ENCODE measurements around the gene HBD.
"Not testable (repeated sequence)": the region's sequence is repeated elsewhere in the genome, so short reads cannot be mapped to it uniquely, and the experiment has no call there.

Gene HBD

GRCh38 chr11:5234381-5234834 is at the start of gene HBD:
TSS of gene HBD (minus strand) at chr11:5234483. CDS start at chr11:5234433, 50 bp downstream.
- DNase-seq: no peak

- DNase-seq: no peak
Observed at GRCh38 chr11:5283882-5284281, 49.6 kb upstream of the HBD start.

GRCh38 chr11:5283086-5283485 is 48.8 kb upstream of the HBD start:
- DNase-seq: no peak

- DNase-seq: no peak
Observed at GRCh38 chr11:5282628-5283027, 48.3 kb upstream of the HBD start.

- DNase-seq: no peak
Observed at GRCh38 chr11:5281596-5281995, 47.3 kb upstream of the HBD start.

GRCh38 chr11:5280582-5281102 is 46.4 kb upstream of the HBD start:
- peak; percentile 95 for DNase-seq

GRCh38 chr11:5279471-5280090 is 45.3 kb upstream of the HBD start:
- no peak for DNase-seq

GRCh38 chr11:5277807-5278382 is 43.6 kb upstream of the HBD start:
- DNase-seq: no peak

GRCh38 chr11:5276697-5277096 is 42.4 kb upstream of the HBD start:
- no peak for DNase-seq

- no peak for DNase-seq
Observed at GRCh38 chr11:5275369-5276110, 41.3 kb upstream of the HBD start.

GRCh38 chr11:5274395-5274794 is 40.1 kb upstream of the HBD start:
- DNase-seq: peak; percentile 10

GRCh38 chr11:5272395-5273017 is 38.2 kb upstream of the HBD start:
- no peak for DNase-seq

- no peak for DNase-seq
Observed at GRCh38 chr11:5269715-5270147, 35.4 kb upstream of the HBD start, which contains the start of gene HBE1. TSS of gene HBE1 (minus strand) at chr11:5269945. CDS start at chr11:5269890, 55 bp downstream.

- DNase-seq: no peak
Observed at GRCh38 chr11:5267033-5267563, 32.8 kb upstream of the HBD start.

- DNase-seq: no peak
Observed at GRCh38 chr11:5266609-5267008, 32.3 kb upstream of the HBD start.

- no peak for DNase-seq
Observed at GRCh38 chr11:5265832-5266231, 31.5 kb upstream of the HBD start.

- DNase-seq: no peak
Observed at GRCh38 chr11:5258543-5259262, 24.4 kb upstream of the HBD start.

GRCh38 chr11:5257296-5257695 is 23.0 kb upstream of the HBD start:
- DNase-seq: no peak

- DNase-seq: not testable (repeated sequence)
Observed at GRCh38 chr11:5254646-5255413, 20.5 kb upstream of the HBD start, which contains the start of gene HBG2. TSS of gene HBG2 (minus strand) at chr11:5254781. CDS start at chr11:5254728, 53 bp downstream.

- DNase-seq: not testable (repeated sequence)
Observed at GRCh38 chr11:5254023-5254422, 19.7 kb upstream of the HBD start.

- DNase-seq: not testable (repeated sequence)
Observed at GRCh38 chr11:5253440-5253839, 19.2 kb upstream of the HBD start.

Measured in NCI-H226 (cell line).